HG03159 (cell line): ENCODE results near the gene USP48.
"Not testable (repeated sequence)": the region's sequence is repeated elsewhere in the genome, so short reads cannot be mapped to it uniquely, and the experiment has no call there.

Source experiments
- ATAC-seq: cut with Tn5 transposase; IDR thresholded peaks from one replicate; pipeline ENCODE4 v1.9.1; 2021; ENCODE audit warnings: mild to moderate bottlenecking, moderate library complexity; ENCODE audit not compliant: unreplicated experiment

USP48 gene

GRCh38 chr1:21816602-21817302, 33.8 kb upstream of the USP48 start:
- ATAC-seq = no peak

DNA sequence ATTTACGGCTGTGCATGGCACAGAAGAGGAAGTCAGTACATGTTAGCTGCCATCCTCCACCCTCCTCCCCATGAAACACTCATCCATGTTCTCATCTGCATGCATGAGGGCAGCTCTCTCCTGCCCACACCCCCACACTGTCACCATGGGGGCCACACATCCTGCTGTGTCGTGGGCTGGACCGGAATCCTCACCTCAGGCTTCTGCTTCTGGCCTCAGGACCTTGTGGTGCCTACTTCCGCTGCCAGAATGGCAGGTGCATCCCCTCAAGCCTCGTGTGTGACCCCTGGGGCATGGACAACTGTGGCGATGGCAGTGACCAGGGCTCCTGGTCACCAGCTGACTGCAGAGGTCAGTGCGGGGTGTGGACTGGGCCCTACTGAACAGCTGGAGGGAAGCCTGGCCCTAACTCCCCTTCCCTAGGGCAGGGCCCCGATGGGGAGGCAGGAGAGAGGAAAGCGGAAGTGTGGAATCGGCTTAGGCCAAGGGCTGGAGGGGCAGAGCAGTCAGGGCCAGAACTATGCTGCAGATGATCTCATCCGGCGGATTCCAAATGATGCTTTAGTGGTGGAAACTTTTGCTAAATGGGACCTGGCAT, 32.9 kb upstream of the USP48 start:
- ATAC-seq = no peak

GRCh38 chr1:21814981-21815582, 32.1 kb upstream of the USP48 start:
- no peak for ATAC-seq

- ATAC-seq = no peak
Measured at GRCh38 chr1:21814241-21814918, 31.4 kb upstream of the USP48 start.

DNA sequence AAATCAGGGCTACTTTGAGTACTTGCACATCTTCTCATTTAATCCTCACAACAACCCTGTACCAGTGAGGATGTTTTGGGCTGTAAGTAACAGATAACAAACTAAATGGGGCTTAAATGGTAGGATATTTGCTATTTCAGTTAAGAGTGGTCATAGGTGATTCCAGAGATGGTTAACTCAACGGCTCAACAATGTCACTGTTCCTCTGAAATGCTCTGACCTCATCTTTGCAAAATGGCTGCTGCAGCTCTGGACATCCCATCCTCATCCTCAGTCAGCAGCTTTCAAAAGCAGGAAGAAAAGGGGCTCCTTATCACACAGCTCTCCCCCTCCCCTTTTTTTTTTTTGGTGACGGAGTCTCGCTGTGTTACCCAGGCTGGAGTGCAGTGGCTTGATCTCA, 30.6 kb upstream of the USP48 start:
- no peak for ATAC-seq

DNA sequence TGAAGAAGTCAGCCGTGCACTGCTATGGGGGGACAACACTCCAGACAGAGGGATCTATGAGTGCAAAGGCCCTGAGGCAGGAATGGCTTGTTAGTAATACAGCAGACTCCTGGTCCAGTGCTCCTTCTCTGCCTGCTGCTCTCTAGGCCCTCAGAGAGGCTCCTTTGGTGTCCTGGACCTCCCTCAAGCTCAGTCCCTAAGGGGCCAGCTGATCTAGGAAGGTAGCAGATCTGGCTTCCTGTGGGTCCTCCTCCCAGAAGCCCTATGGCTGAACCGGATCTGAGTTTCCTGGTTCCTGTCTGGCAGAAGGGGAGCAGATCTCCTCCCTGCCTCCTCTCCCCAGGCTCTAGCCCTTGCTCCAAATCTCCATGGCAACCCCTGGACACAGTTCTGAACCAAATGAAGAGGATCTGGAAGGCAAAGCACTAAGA, 28.9 kb upstream of the USP48 start, which contains the start of gene LDLRAD2:
Gene LDLRAD2 (plus strand): TSS at position 391 of the 431 bp plus-strand sequence. CDS start 187 bp downstream, outside the sequence.
- no peak for ATAC-seq

GRCh38 chr1:21804536-21804935, 21.6 kb upstream of the USP48 start:
- ATAC-seq = no peak

DNA sequence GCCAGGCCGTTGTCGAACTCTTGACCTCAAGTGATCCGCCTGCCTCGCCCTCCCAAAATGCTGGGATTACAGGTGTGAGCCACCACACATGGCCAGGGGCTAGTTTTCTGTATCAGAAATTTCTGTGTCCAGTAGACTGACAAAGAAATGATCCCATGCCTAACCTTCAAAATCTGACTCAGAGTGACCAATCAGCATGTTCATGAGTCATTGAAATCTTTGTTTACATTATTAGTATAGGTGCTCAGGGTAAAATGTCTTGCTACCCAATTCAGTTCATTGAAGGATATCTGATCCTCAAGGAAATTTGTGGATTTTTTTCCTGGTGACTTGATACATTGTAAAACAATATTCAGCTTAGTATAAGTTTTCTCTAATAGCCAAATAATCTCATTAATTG, 18.2 kb upstream of the USP48 start:
- ATAC-seq = no peak

- no peak for ATAC-seq
Measured at GRCh38 chr1:21799730-21800129, 16.8 kb upstream of the USP48 start.

- no peak for ATAC-seq
Measured at GRCh38 chr1:21795075-21795474, 12.1 kb upstream of the USP48 start.

DNA sequence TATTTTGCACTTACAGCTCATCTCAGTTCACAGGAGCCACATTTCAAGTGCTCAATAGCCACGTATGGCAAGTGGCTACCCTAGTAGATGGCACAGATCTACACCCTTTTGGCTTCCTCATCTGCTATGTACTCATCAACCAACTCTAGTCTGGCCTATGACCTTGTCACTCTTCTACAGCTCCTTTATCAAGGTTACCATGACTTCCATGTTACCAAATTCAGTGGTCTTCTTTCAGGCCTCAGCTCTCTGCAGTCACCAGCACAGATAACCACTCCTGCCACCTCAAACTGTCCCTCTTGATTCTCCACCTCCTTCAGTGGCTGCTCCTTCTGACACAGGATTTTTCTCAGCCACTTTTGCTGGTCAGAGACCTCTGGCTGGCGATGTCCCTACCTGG, 11.7 kb upstream of the USP48 start:
- ATAC-seq = no peak

DNA sequence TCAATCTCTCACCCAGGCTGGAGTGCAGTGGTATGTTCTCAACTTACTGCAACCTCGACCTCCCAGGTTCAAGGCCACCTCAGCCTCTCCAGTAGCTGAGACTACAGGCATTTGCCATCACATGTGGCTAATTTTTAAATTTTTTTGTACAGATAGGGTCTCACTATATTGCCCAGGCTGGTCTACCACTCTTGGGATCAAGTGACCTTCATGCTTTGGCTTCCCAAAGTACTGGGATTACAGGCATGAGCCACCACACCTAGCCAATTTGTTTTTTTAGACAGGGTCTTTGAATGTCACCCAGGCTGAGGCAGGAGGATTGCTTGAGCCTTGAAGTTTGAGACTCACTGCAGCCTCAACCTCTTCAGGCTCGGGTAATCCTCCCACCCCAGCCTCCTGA, 10.2 kb upstream of the USP48 start:
- ATAC-seq = no peak

DNA sequence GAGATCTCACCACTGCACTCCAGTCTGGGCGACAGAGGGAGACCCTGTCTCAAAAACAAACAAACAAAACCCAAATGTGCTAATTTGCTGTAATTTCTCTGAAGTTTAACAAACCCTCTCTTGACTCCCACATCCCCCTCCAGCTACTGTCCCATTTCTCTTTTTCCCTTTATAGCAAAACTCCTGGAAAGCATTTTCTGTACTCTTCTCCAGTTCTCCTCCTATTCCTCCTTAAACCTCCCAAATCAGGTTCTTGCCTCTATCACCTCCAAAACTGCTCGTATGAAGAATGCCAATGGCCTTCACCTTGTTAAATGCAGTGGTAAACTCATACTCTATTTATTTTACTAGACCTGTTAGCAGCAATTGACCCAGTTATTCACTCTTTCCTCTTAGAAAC, 3.7 kb upstream of the USP48 start:
- no peak for ATAC-seq

DNA sequence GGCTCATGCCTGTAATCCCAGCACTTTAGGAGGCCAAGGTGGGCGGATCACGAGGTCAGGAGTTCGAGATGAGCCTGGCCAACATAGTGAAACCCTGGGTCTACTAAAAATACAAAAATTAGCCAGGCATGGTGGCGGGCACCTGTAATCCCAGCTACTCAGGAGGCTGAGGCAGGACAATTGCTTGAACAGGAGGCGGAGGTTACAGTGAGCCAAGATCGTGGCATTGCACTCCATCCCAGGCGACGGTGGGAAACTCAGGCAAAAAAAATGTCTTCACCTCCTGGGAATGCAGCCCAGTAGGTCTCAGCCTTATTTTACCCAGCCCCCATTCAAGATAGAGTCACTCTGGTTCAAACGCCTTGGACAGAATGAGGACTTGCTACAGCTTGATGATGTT, 2.8 kb upstream of the USP48 start:
- not testable (repeated sequence) for ATAC-seq

DNA sequence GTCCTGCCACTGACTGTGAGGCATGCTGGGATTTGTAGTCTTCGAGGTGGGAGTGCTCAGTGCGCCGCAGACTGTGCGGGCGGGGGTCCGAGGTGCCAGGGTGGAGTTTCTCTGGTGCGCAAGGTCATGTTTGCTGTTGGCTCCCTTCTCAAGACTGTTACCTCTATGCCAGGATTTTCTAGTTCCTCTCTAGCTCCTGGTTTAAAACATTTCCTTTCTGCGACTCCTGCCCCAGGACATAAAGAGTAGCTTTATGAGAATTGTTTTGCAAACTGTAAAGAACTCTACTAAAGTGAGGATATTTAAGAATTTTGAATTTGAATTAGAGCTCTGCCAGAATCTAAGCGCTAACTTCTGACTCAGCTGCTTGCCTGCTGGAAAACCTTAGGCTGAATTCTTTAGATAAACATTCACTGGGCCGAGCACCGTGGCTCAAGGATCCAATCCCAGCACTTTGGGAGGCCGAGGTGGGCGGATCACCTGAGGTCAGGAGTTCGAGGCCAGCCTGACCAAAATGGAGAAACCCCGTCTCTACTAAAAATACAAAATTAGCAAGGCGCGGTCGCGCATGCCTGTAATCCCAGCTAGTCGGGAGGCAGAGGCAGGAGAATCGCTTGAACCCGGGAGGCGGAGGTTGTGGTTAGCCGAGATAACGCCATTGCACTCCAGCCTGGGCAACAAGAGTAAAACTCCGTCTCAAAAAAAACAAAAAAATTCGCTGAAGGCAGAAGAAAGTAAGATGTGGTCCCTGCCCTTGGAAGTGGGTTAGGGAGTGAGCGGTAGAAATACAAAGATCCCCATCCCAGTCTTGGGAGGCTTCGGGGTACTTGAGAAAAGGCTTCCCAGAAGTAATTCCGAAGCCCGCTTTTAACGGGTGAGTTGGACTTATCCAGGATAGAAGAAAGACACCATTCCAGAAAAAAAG, 992 bp upstream of the USP48 start:
- no peak for ATAC-seq

GRCh38 chr1:21782349-21782867, 541 bp downstream of the USP48 start:
- peak; percentile 26 for ATAC-seq

- peak; percentile 20 for ATAC-seq
Measured at GRCh38 chr1:21781815-21782348, 1.1 kb downstream of the USP48 start.

DNA sequence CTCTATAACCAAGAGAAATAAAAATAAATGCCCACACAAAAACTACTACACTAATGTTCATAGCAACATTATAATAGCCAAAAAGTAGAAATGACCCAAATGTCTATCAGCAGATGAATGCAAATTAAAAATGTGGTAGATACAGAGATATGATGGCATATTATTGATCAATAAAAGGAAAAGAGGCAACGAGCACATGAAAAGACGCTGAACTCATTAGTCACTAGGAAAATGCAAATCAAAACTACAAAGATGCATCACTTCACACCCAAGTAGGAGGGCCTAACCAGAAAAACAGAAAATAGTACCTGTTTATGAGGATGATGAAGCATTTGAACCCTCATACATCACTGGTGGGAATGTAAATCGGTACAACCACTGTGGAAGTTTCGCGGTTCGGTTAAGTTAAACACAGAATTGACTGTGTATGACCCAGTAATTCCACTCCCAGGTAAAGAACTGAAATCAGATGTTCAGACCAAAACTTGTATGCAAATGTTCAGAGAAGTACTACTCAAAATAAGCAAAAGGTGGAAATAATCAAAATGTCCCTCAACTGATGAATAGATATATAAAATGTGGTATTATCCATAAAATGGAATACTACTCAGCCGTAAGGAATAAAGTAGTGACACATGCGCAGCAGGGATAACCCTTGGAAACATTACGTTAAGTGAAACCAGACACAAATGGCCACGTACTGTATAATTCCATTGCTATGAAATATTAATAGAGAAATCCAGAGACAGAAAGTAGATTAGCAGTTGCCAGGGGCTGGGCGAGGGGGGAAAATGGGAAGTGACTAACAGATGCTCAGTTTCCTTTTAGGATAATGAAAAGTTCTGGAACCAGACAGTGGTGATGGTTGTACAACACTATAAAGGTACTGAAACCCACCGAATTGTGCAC, 3.1 kb downstream of the USP48 start:
- peak; percentile 29 for ATAC-seq

GRCh38 chr1:21778405-21778727, 4.6 kb downstream of the USP48 start:
- no peak for ATAC-seq
